DMS53 (cell line): ENCODE data around the gene SAP30BP.

Experiments used
- DNase-seq: peaks from one replicate; lab custom pipeline; 2025; lab: John Stamatoyannopoulos, UW

Gene SAP30BP

DNA sequence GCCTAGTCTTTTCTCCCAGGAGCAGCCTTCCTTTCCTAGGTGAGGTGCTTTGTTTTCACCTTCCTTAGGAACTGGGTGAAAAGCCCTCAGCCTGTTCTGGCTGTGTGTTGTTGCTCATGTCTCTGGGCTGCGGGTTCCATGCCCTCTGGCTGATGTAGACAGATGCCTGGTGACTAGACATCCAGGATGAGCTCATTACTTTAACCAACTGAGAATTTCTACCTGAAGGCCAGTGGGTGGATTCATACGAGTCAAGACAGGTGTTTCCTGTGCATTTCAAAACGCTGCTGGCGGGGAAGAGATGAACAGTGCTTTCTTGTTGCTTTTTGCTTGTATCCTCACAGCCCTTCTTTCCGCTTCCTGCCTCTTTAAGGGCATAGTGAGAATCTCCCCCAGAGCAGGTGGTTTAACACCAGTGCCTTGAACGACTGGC, 22.3 kb downstream of the SAP30BP start:
- no peak for DNase-seq

GRCh38 chr17:75691371-75691791, 24.2 kb downstream of the SAP30BP start:
- DNase-seq: no peak

GRCh38 chr17:75691801-75692626, 24.9 kb downstream of the SAP30BP start:
- DNase-seq: no peak

DNA sequence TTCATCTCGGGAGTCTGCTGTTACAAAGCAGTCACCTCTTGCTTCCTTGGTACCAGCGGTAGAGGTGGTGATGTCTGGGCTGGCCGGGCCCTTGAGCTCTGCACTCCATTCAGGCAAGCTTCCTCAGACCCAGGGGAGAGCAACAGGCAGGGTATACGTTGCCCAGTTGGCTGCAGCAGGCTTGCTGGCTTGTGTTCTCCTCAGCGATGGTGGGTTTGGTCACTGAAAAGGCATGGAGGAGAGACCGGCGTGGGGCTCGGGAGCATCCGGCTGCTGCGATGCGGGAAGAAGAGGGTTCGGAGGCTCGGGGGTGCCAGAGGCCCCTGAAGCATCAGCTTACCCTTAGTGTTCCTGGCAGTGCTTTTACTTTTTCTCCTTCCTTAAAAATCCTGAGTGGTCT, 25.8 kb downstream of the SAP30BP start:
- no peak for DNase-seq

GRCh38 chr17:75693500-75694481, 26.7 kb downstream of the SAP30BP start:
- DNase-seq: no peak

DNA sequence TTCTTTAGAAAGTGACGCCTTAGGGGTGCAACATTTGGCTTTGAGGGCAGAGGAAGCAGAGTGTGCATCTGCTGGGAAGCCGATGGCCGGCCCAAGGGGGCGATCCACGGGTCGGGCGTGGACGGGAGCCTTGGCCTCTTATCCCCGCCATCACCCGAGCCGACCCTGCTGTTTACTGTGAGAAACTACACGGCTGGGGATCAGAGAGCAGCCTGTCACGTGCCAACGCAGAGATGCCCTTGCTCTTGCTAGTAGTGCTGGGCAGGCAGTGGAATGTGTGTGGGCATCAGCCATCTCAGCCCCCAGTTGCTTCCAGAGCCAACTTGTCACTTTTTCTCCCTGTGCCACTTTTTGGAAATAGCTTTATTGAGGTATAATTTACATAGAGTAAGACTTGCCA, 27.4 kb downstream of the SAP30BP start:
- DNase-seq: no peak

GRCh38 chr17:75695141-75695829, 28.1 kb downstream of the SAP30BP start:
- no peak for DNase-seq

GRCh38 chr17:75695830-75696271, 28.7 kb downstream of the SAP30BP start:
- DNase-seq: no peak

DNA sequence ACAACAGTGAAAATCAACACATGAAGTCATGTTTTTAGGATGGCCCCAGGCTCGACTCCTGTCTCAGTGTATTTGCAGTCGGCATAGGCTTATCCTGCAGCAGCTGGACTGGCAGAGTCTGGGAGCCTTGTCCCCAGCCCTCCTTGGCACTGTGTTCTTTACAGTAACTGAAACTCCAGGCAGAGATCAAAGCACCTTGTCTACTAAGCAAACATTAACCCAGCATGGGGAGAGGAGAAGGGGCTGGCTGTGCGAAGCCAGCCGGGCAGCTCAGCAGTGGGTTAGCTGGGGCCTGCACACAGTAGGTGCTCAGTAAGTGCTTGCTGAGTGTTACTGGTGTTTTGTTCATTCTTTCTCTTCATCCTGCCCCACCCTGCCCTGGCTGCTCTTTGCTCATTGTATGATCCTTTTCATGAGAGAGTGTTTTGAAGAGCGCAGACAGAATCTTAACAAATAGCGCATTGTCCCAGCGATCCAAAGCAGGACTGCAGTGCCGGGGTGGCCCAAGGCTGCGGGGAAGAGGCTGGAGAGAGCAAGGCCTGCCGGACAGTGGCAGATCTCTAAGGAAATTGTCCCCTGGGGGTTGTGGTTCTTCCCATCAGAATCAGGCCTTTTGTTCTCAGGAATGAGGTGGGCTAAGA, 30.6 kb downstream of the SAP30BP start:
- DNase-seq: no peak

GRCh38 chr17:75698659-75699058, 31.5 kb downstream of the SAP30BP start:
- no peak for DNase-seq

- DNase-seq: no peak
Observed at GRCh38 chr17:75701288-75701687, 34.1 kb downstream of the SAP30BP start.

GRCh38 chr17:75703191-75703590, 36.1 kb downstream of the SAP30BP start:
- no peak for DNase-seq

- DNase-seq: no peak
Observed at GRCh38 chr17:75703591-75703990, 36.5 kb downstream of the SAP30BP start.

DNA sequence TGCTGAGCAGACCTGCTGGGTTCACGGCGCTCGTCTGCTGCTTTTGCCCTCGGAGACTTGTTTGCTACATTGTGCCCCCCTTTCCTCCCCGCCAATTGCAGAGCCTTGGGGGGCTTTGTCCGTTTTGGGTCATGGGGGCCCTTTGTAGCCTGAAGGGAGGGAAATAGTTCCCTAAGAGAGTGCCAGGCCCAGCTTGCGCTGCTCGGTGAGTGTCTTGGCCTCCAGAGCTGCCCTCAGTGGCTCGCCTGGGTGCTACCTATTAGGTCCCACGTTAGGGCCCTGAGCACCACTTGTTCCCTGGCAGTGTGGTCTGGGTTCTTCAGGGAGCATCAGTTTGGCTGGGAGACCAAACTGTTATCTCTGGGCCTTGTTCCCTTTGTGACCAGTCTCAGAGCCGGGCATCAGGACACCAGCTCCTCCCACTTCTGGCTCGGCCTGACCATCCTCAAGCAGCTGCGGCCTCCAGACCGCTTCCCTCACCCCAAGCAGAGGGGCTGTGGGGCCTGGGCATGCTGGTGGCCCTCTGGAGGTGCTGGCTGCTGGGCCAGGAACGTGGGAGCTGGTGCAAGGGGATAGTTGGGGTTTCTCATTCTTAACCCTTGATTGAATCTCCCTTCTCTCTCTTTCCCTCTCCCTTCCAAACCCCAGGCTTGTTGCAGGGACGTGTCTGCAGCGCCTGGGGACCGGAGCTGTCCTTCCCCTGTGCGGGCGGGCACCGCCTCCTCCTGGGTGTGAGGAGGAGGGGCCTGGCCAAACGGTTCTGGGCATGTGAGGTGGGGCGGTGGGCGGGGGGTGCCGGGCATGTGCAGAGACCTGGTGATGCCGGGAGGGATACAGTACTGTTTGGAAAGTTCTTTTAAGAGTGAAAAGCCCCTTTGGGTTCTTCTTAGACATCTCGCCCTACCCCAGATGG, 38.1 kb downstream of the SAP30BP start:
- DNase-seq: no peak

DNA sequence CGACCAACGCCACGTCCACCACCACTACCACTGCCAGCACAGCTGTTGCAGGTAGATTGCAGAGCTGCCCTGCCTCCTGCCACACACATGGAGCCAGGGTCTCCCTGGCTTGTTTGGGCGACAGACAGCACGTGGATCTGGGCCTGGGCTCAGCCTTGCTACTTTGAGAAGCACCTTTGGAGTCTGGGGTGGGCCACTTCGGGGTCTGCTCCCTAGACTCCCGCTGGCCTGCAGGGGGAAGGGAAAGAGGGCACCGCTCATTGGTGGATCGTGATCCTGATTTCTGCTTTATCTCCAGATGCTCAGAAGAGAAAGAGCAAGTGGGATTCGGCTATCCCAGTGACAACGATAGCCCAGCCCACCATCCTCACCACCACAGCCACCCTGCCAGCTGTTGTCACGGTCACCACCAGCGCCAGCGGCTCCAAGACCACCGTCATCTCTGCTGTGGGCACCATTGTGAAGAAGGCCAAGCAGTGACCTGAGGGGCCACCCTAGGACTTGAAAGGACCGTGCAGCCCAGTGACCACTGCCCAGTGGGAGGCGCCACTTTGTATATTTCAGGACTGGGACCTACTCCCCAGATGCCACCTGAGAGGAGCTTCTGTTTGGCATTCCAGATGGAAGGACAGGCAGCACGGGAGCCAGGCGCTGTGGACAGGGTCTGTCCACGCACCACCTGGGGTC, 39.0 kb downstream of the SAP30BP start:
- DNase-seq: no peak

DNA sequence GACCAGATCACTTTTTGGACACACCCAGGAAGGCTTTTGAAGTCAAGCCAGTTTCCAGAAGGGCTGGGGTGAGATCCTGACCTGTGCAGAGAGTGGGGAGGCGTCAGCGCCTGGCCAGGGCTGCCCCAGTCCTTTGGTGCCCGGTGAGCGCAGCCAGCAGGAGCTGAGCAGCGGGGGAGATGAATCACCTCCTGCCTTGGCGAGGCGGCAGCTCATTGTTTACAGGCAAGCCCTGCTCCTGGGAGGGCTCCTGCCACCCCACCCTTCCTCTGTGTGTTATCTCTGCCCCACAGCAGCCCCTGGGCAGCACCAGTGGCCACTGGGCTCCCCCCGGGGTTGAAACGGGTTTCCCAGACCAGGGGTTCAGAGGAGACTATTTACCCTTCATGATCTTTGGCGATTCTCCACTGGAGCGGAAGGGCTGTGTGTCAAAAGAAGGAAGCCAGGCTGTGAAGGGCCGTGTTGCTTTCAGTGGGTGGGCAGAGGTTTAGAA, 40.0 kb downstream of the SAP30BP start:
- DNase-seq: no peak

DNA sequence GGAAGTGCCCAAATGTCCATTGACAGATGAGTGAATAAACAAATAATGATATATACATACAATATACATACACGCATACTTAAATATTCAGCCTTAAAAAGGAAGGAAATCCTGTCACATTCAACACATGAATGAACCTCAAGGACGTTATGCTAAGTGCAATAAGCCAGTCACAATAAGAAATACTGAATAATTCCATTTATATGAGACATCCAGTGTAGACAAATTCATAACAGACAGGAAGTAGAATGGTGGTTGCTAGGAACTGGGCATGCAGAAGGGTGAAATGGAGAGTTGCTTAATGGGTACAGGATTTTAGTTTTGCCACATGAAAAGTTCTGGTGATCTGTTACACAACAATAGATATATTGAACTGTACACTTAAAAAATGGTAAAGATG, 45.3 kb downstream of the SAP30BP start:
- no peak for DNase-seq

GRCh38 chr17:75719732-75720131, 52.6 kb downstream of the SAP30BP start:
- no peak for DNase-seq

DNA sequence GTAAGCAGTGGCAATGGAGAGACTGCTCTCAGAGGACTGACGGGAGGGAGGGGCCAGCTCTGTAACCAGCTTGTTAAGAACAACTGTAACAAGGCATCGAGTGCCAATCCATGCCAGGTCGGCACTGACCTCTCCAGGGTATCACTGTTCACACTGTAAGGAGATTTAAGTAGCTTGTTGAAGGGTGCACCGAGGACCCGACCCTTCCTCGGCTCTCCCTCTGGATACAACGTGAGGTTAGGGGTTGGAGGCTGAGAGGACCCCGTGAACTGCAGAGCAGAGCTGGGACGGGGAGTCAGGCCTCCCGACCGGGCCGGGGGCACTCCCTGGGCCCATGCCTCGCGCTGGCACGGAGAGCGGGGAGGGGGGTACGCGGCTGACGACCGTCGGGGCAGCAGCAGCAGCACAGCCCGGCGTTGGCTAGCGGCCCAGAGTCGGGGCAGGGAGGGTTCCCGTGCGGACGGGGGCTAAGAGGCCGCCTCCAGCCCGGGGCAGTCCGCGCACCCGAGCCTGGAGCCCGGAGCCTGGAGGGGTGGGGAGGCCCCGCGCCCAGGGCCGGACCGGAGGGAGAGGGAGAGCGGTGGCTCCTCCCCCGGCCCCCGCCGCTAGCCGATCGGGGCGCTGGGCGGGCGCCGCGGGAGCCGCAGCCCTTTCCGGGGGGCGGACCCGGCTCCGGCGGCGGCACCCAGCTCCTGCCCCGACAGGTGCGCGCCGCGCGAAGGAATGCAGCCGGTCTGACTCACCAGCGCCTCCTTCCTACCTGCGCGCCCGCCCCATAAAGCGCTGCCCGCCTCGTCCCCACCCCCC, 53.7 kb downstream of the SAP30BP start, which contains the start of gene ITGB4:
Gene ITGB4 (plus strand): TSS at position 804 of the 807 bp plus-strand sequence. CDS start 3,245 bp downstream, outside the sequence.
- peak; percentile 89 for DNase-seq
